Endothelial cell of coronary artery (primary cell): ENCODE data around the gene HRNR. TPM values are rescaled to one million over a fixed set of nuclear protein-coding genes. Genes with fewer than 3 reads are reported as not detected.

Experiments
- total RNA-seq: library from RNA; depleted of rRNA; stranded (reverse); fragments of >200 nt; gene quantifications from 2 replicates; pipeline ENCODE4 v1.2.3, GENCODE V29; 2014

The HRNR gene
- not detected in 2 replicates for total RNA-seq

DNA sequence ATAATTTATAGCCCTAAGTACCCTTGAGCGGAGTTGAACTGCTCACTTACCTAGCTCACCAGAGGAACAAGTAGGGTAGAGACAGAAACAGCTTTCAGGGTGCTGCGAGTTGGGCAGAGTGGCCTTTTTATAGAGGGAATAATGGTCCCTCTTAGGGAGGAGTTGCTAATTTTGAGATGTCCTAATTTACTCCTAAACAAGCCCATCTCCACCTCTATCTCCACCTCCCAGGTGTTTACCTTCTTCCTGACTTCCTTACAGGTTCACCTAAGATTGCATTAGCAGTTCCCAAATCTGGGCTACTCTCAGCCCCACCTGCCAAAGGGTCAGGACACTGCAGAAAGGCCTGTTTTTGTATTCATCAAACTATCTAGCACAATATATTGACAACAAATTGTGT, at the start of gene HRNR:
HRNR (minus strand) TSS at position 101 of the 400 bp plus-strand sequence. CDS start 940 bp downstream, outside the sequence.

Other genes starting within 250 kb of the HRNR start
- gene S100A10, start 230.3 kb downstream of the HRNR start, total RNA-seq = 149 and 210 TPM in 2 replicates
- 22.0 and 31.9 TPM in 2 replicates for gene S100A11, start 187.2 kb downstream of the HRNR start, total RNA-seq
- not detected in 2 replicates for gene TCHHL1, start 135.1 kb downstream of the HRNR start, total RNA-seq
- under 0.01 TPM in 1 of 2 replicates, not detected in the other for gene TCHH, start 108.7 kb downstream of the HRNR start, total RNA-seq
- gene RPTN, start 65.0 kb downstream of the HRNR start, total RNA-seq = 0.19 TPM in 1 of 2 replicates, not detected in the other
- not detected in 2 replicates for gene FLG, start 101.0 kb upstream of the HRNR start, total RNA-seq
- not detected in 2 replicates for gene FLG2, start 135.8 kb upstream of the HRNR start, total RNA-seq
- gene CRNN, start 190.1 kb upstream of the HRNR start, total RNA-seq = not detected in 2 replicates